Nephron progenitor cell (in vitro differentiated cells): ENCODE measurements around the gene SPAG9.

Experiments used
- DNase-seq: peaks from one replicate; pipeline ENCODE4 v3.0.0; 2021
- H3K27ac Mint-ChIP-seq: 2 replicates; pipeline ENCODE4 v1.8.0; 2021; ENCODE audit warnings: mild to moderate bottlenecking, moderate library complexity, mixed read lengths
- H3K27me3 Mint-ChIP-seq: 2 replicates; pipeline ENCODE4 v1.8.0; 2021; ENCODE audit warnings: mild to moderate bottlenecking, low read depth, mixed read lengths; ENCODE audit not compliant: poor library complexity
- H3K36me3 Mint-ChIP-seq: 2 replicates; pipeline ENCODE4 v1.8.0; 2021; ENCODE audit warnings: low read depth, mixed read lengths
- H3K4me1 Mint-ChIP-seq: 2 replicates; pipeline ENCODE4 v1.8.0; 2021; ENCODE audit warnings: mixed read lengths
- H3K4me3 Mint-ChIP-seq: 2 replicates; pipeline ENCODE4 v1.8.0; 2021; ENCODE audit warnings: mild to moderate bottlenecking, moderate library complexity, mixed read lengths
- H3K9me3 Mint-ChIP-seq: 2 replicates; pipeline ENCODE4 v1.8.0; 2021; ENCODE audit warnings: mild to moderate bottlenecking, moderate library complexity, mixed read lengths
- CTCF ChIP-seq: fragments of 200-600 bp; sonication (generic); IDR thresholded peaks from 2 replicates; pipeline ENCODE4 v1.5.0; 2021; ENCODE audit warnings: antibody characterized with exemption

The SPAG9 gene

DNA sequence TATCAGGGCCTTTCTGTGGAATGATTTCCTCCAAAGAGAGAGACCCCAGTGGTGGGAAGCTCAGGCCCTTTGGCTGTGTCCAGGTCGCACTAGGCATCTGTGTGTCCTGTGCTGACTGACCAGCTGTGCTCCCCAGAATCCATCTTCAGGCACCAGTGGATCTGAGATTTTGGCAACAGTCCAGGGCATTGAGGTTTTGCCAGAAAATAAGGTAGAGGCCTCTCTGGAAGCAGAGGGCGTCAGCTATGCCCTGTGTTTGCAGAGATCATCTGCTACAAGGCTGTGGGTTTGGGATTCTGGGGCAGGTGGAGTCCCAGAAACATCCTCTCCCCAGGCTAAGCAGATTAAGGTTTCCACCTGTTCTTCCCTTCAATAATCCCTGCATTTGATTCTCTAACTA lies 197.1 kb downstream of the SPAG9 start:
- Mint-ChIP-seq H3K4me3 (no peak overlapping the region), H3K27ac (no peak overlapping the region), H3K9me3 (no peaks in the 10 kb centered on the region), H3K4me1 (peaks cover 53% of the 10 kb centered on the region), H3K36me3 (no peaks in the 10 kb centered on the region), H3K27me3 (peaks cover 36% of the 10 kb centered on the region)
- no peak for TF ChIP-seq CTCF
- no peak for DNase-seq

- H3K27me3 Mint-ChIP-seq = peaks cover 31% of the 10 kb centered on the region
- H3K27ac Mint-ChIP-seq = no peak overlapping the region
- H3K9me3 Mint-ChIP-seq = no peaks in the 10 kb centered on the region
- no peak for TF ChIP-seq CTCF
- no peak for DNase-seq
- H3K4me1 Mint-ChIP-seq = peaks cover 55% of the 10 kb centered on the region
- no peaks in the 10 kb centered on the region for H3K36me3 Mint-ChIP-seq
- H3K4me3 Mint-ChIP-seq = no peak overlapping the region
These were observed 197.8 kb downstream of the SPAG9 start for GRCh38 chr17:50922721-50923405.

- no peak overlapping the region for H3K27ac Mint-ChIP-seq
- no peak for TF ChIP-seq CTCF
- H3K4me1 Mint-ChIP-seq = peaks cover 57% of the 10 kb centered on the region
- no peaks in the 10 kb centered on the region for H3K9me3 Mint-ChIP-seq
- H3K27me3 Mint-ChIP-seq = peaks cover 27% of the 10 kb centered on the region
- no peak for DNase-seq
- no peaks in the 10 kb centered on the region for H3K36me3 Mint-ChIP-seq
- no peak overlapping the region for H3K4me3 Mint-ChIP-seq
These were observed 198.6 kb downstream of the SPAG9 start for GRCh38 chr17:50922107-50922506.

DNA sequence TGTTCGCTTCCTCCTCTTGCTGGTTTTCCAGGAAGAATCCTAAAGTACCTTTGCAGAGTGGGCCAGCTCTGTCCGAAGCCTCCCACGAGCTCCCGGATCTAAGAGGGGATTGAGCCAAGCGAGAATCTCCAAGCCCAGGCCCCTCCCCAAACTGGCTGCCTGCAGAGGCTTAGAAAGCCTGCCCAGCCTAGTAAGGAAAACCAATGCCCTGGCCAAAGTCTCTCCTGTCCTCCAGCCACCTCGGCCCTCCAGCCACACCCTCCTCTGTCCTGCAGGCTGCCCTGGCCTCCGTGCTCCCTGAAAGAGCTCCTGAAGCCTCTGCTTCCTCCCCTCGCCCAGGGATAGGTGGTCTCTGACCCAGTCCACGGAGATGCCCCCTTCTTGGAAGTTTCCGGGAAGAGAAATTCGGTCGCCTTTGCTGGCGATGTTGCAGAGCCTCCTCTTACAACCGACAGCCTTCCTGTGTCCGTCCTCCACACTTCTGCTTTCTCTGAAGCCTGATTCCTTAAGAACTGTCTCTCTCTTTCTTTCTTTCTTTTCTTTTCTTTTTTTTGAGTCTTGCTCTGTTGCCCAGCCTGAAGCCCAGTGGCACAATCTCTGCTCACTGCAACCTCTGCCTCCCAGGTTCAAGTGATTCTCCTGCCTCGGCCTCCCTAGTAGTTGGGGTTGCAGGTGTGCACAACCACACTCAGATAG lies 199.6 kb downstream of the SPAG9 start:
- Mint-ChIP-seq H3K4me1 (peaks cover 67% of the 10 kb centered on the region), H3K4me3 (no peak overlapping the region), H3K27me3 (peaks cover 22% of the 10 kb centered on the region), H3K9me3 (no peaks in the 10 kb centered on the region), H3K27ac (no peak overlapping the region), H3K36me3 (no peaks in the 10 kb centered on the region)
- no peak for TF ChIP-seq CTCF
- DNase-seq = no peak

GRCh38 chr17:50920041-50920410 lies 200.6 kb downstream of the SPAG9 start:
- Mint-ChIP-seq H3K9me3 (no peaks in the 10 kb centered on the region), H3K27me3 (peaks cover 16% of the 10 kb centered on the region), H3K36me3 (no peaks in the 10 kb centered on the region), H3K4me1 (peaks cover 75% of the 10 kb centered on the region), H3K27ac (no peak overlapping the region), H3K4me3 (no peak overlapping the region)
- no peak for TF ChIP-seq CTCF
- DNase-seq = no peak
